GM19043 (cell line): ENCODE measurements around the gene FBXL7.

Source experiments
- ATAC-seq: cut with Tn5 transposase; IDR thresholded peaks from one replicate; pipeline ENCODE4 v1.9.1; 2021; ENCODE audit warnings: low read depth; ENCODE audit not compliant: unreplicated experiment

Gene FBXL7

GRCh38 chr5:15535938-15536337 lies 36.0 kb downstream of the FBXL7 start:
- no peak for ATAC-seq

GRCh38 chr5:15538516-15538915 lies 38.5 kb downstream of the FBXL7 start:
- ATAC-seq, result no peak

GRCh38 chr5:15539951-15540350 lies 40.0 kb downstream of the FBXL7 start:
- ATAC-seq, result no peak

GRCh38 chr5:15544039-15544438 lies 44.1 kb downstream of the FBXL7 start:
- no peak for ATAC-seq

DNA sequence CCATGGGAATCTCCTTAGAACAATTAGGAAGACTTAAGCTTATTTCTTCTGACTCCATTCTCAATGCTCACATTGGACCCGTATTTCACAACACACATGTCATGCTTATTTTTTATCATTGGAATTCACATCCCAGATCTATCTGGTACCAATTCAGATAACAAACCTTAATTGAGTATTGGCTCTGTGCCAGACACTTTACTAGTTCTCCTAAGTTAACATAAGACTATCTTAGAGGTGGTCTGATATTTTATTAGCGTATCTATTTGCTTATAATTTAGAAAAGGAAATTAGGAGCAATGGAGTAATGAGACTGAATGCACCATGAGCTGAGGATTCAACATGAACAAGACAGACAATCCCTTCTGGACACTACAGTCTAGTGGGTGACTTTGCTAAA lies 45.1 kb downstream of the FBXL7 start:
- ATAC-seq, result no peak

DNA sequence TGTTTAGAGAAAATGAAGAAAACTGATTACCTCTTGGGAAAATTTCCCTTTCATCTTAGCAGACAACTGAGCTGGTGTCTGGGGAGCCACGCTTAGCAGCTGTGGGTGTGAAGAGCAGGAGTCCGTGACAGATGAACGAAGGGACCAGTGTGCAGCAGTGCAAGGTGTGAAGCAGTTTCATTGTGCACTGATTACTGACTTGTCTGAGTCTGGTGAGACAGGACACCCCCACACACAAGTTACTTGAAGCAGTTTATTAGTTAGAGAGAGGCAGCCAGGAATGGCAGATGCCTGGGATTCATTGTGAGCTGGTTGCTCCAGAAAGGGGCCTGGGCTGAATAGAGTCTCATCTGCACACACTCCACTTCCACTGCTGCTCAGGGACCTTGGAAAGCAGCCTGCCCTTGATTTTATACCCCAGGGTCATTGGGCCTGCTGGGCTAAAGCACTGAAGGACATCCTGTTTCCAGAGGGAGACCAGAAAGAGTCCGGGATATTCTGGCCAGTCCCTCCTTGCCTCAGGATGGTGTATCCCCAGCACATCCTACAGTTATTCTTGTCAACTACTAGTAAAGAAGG lies 47.4 kb downstream of the FBXL7 start:
- ATAC-seq, result no peak

DNA sequence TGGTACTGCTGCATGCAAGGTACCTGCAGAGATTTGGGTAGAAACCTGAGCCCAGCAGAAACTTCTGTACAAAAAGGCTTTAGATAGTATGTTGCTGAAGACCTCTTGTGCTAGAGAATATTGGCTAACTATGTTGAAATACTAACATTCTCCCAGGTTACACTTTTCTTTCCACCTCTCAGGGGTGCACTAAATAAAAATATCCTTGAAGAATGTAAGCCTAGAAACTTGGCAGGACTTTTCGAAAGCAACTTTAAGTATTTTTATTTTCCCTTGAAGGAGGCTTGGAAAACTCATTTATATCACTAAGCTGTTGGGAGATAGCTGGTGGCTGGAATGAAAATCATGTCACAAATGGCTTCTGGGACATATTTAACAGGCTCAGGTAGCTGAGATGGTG lies 50.0 kb downstream of the FBXL7 start:
- ATAC-seq, result no peak

- ATAC-seq, result no peak
Observed at GRCh38 chr5:15550502-15551112, 50.6 kb downstream of the FBXL7 start.

- ATAC-seq, result no peak
Observed at GRCh38 chr5:15551113-15551504, 51.1 kb downstream of the FBXL7 start.

DNA sequence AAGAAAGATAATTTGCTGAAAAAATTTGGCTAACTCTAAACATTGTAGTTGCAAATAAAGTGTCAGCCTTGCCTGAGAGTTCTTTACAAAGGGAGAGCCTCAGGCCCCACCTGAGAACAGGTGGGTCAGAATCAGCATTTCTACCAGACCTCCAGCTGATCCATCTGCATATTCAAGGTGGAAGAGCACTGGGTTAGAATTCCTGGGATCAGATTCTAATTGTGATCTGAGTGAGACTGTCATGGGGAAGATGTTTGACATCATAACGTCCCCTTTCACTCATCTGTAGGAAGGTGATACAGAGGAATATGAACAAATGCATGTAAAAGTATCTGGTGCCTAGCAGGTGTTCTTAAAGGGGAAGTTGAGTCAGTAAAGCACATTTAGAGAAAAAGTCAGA lies 54.6 kb downstream of the FBXL7 start:
- ATAC-seq, result no peak

- no peak for ATAC-seq
Observed at GRCh38 chr5:15555176-15555575, 55.2 kb downstream of the FBXL7 start.

DNA sequence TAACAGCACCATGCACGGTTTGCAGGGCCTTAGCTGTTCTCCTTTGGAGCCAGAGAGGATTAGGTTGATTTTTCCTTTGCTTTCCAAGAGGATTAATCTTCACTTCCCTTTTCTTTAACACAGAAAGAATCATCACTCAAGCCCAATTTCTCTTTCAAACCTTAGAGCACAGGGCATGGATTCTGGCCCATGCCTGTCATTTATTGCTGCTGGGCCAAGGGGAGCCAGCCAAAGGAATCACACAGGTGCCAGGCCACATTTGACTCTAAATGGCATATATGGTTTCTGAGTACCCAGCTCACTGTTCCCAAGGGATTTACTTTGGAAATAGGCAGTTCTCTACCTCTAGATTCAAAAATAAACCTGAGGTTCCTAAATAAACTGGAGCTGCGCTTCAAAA lies 58.3 kb downstream of the FBXL7 start:
- ATAC-seq, result no peak

DNA sequence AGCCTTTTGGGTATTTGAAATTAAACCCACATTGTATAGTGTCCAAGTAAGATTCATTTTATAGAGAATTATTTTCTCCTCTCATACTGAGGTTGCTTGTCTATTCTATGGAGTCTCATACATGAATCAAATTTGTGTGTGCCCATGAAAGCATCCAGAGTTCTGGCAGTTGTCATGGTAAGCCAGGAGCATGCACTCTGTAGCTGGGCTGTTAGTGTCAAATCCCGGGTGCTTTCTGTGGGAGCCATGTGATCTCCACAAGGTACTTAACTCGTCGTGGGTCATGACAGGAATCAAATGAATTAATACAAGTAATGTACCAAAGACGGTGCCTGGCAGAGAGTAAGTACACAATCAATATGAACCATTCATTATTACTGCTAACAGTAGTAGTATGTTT lies 58.7 kb downstream of the FBXL7 start:
- ATAC-seq, result no peak

GRCh38 chr5:15560421-15560820 lies 60.4 kb downstream of the FBXL7 start:
- no peak for ATAC-seq

- no peak for ATAC-seq
Observed at GRCh38 chr5:15564523-15564922, 64.5 kb downstream of the FBXL7 start.

- no peak for ATAC-seq
Observed at GRCh38 chr5:15564957-15565356, 65.0 kb downstream of the FBXL7 start.

GRCh38 chr5:15566306-15566705 lies 66.3 kb downstream of the FBXL7 start:
- ATAC-seq, result no peak

DNA sequence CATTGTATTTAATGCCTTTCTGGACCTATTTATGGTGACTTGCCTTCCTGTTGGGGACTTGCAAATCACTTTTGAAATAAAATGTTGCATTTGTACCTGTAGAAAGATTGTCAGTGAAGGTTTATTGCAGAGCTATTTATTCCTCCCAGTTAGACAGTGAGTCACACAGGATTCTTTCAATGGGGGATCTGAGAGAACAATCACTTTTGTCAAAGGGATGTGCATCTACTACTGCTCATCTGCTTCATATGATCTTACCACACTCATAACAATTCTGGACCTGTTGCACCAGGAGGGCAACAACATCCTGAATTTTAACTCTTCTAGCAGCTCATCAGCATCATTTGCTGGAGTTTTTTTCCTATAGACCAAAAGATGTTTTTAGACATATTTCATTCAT lies 66.8 kb downstream of the FBXL7 start:
- no peak for ATAC-seq

DNA sequence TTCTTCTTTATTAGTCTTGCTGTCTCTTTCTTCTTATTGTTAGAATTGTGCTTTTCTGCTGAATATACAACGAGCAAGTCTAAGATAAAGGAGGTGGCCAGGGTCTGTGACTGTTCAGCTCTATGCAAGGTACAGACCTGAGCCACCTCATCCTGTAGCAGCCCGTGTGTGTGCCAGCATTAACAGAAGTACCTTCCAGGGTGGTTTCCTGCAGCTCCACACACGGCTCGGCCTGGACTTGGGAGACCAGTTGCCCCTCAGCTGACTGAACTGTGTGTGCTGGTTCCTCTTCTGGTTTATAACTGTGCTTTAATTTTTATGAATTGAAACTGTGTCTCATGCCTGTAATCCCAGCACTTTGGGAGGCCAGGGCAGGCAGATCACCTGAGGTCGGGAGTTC lies 70.5 kb downstream of the FBXL7 start:
- ATAC-seq, result no peak

- no peak for ATAC-seq
Observed at GRCh38 chr5:15571081-15571480, 71.1 kb downstream of the FBXL7 start.

GRCh38 chr5:15571618-15572017 lies 71.6 kb downstream of the FBXL7 start:
- ATAC-seq, result no peak

DNA sequence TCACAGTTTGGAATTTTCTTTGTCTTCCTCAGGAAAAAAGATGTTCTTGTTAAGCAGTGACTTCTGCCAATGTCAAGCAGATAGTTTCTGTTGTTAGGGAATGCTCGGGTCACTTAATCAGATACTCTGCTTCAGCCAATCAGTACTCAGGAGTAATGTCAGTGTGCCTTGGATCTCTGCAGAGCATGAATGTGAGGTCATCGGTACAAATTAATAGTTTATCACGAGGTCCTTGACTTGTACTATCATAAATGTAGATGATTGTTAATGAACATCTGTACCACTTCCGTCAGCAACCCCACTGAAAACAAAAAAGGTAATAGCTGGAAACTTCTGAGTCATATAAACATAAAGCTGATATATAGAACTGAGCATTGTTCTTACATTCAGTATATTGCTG lies 73.6 kb downstream of the FBXL7 start:
- no peak for ATAC-seq

DNA sequence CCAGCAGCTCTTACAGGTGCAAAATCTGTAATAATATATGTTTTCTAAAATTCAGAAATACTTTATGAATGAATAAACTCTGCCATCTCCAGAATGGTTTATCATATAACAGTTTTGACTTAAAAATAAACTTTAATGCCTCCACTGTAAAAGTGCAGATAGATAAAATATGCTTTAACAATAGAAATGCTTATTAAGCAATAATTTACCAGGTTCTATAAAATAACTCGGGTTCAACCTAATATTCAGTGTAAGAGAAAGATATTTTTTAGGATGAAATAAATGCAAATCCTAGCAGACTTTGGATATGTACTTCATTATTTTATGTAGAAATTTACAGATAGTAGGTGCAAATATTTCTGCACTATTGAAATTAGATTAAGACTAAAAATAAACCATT lies 74.1 kb downstream of the FBXL7 start:
- ATAC-seq, result no peak
